Measurements from ENCODE around the gene CCDC86.
A peak's percentile ranks its signal among the peaks of the same experiment; 100 is the strongest.

The CCDC86 gene

DNA sequence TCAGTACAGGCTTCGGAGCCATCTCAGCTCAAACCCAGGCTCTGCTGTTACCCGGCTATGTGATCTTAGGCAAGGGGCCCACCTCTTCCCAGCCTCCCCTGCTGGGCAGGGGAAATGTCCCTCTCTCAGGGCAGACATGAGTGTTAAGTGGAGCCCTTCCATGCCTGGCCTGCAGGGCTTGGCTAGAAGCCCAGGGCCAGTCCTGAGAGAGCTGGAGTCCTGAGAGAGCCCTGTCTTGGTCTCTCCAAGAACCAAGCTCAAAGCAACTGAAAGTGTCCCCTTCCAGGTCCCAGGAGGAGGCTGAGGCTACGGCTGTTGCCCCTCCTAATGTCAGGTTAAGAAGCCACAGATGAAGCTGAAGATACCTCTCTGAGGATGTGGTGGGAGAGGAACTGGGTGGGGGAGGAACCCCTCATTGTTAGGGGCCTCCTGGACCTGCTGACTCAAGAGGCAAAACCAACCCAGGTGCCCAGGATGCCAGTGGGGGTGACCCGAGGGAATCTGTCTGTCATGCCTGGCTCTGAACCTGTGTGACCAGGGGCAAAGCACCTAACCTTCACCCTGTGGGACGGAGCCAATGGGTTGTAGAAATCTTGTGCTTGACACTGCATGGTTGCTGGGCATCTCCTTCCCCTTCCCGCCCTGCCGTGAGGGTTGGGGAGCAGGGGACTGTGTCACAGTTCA is 29.6 kb downstream of the CCDC86 start:
- TF ChIP-seq SPI1 (IDR thresholded peaks at IDR 0.05; ENCODE audit: borderline replicate concordance, low read depth): no peak
- no peak overlapping the region for H3K27ac ChIP-seq (replicated peaks)
- H3K4me3 ChIP-seq (replicated peaks; ENCODE audit: insufficient read depth, low read length): no peak overlapping the region
- DNase-seq (ENCODE audit: low read depth in 1 of 2, low spot score in 1 of 2): no peak
- no peaks in the 10 kb centered on the region for H3K27me3 ChIP-seq (ENCODE audit: insufficient read depth, poor library complexity, severe bottlenecking)

DNA sequence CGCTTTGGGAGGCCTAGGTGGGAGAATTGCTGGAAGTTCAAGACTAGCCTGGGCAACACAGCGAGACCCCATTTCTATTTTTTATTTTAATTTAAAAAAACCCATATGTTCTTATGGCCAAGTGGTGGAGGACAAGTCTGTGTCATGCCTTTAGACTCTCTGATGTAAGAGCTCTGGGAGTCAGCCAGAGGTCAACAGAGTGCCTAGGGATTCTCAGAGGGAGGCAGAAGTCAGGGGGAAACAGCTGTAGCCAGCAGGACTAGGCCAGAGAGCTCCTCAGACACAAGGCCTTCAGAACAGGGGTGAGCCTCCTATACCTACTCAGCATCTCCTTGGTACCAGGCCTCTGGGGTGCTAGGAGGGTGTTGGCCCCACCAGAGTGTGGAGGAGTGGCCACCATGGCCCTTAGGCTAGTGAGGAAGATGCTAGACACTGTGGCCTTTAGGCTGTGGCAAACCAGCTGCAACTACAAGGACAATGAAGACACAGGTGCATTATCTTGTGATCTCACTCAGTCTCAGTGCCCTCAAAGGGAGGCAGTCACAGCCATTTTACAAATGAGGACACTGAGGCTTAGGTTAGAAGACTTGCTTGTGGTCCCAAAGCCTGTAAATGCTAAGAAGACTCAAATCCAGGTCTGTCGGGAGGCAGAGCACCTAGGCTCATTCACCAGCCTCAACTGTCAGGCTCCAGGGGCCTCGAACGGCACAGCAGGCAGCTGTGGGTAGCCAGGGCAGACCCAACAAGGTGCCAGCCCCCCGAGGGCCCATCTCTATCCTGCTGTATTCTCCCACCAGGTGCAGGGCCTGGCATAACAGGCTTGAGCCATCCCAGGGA is 30.4 kb downstream of the CCDC86 start:
- Histone ChIP-seq H3K27me3 (ENCODE audit: insufficient read depth, poor library complexity, severe bottlenecking) (no peaks in the 10 kb centered on the region), H3K27ac (replicated peaks) (no peak overlapping the region), H3K4me3 (replicated peaks; ENCODE audit: insufficient read depth, low read length) (no peak overlapping the region)
- no peak for DNase-seq (ENCODE audit: low read depth in 1 of 2, low spot score in 1 of 2)
- TF ChIP-seq GABPA (IDR thresholded peaks at IDR 0.05; ENCODE audit: low read depth): no peak
- no peak for TF ChIP-seq SPI1 (IDR thresholded peaks at IDR 0.05; ENCODE audit: borderline replicate concordance, low read depth)
- no peak for TF ChIP-seq POLR2AphosphoS5 (IDR thresholded peaks at IDR 0.05; ENCODE audit: low read depth)
- TF ChIP-seq, protein P1, sequence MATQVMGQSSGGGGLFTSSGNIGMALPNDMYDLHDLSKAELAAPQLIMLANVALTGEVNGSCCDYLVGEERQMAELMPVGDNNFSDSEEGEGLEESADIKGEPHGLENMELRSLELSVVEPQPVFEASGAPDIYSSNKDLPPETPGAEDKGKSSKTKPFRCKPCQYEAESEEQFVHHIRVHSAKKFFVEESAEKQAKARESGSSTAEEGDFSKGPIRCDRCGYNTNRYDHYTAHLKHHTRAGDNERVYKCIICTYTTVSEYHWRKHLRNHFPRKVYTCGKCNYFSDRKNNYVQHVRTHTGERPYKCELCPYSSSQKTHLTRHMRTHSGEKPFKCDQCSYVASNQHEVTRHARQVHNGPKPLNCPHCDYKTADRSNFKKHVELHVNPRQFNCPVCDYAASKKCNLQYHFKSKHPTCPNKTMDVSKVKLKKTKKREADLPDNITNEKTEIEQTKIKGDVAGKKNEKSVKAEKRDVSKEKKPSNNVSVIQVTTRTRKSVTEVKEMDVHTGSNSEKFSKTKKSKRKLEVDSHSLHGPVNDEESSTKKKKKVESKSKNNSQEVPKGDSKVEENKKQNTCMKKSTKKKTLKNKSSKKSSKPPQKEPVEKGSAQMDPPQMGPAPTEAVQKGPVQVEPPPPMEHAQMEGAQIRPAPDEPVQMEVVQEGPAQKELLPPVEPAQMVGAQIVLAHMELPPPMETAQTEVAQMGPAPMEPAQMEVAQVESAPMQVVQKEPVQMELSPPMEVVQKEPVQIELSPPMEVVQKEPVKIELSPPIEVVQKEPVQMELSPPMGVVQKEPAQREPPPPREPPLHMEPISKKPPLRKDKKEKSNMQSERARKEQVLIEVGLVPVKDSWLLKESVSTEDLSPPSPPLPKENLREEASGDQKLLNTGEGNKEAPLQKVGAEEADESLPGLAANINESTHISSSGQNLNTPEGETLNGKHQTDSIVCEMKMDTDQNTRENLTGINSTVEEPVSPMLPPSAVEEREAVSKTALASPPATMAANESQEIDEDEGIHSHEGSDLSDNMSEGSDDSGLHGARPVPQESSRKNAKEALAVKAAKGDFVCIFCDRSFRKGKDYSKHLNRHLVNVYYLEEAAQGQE (IDR thresholded peaks at IDR 0.05; ENCODE audit: insufficient replicate concordance, low read depth): no peak
- TF ChIP-seq, protein P2, sequence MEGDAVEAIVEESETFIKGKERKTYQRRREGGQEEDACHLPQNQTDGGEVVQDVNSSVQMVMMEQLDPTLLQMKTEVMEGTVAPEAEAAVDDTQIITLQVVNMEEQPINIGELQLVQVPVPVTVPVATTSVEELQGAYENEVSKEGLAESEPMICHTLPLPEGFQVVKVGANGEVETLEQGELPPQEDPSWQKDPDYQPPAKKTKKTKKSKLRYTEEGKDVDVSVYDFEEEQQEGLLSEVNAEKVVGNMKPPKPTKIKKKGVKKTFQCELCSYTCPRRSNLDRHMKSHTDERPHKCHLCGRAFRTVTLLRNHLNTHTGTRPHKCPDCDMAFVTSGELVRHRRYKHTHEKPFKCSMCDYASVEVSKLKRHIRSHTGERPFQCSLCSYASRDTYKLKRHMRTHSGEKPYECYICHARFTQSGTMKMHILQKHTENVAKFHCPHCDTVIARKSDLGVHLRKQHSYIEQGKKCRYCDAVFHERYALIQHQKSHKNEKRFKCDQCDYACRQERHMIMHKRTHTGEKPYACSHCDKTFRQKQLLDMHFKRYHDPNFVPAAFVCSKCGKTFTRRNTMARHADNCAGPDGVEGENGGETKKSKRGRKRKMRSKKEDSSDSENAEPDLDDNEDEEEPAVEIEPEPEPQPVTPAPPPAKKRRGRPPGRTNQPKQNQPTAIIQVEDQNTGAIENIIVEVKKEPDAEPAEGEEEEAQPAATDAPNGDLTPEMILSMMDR (IDR thresholded peaks at IDR 0.05; ENCODE audit: insufficient read depth, low read length): no peak

DNA sequence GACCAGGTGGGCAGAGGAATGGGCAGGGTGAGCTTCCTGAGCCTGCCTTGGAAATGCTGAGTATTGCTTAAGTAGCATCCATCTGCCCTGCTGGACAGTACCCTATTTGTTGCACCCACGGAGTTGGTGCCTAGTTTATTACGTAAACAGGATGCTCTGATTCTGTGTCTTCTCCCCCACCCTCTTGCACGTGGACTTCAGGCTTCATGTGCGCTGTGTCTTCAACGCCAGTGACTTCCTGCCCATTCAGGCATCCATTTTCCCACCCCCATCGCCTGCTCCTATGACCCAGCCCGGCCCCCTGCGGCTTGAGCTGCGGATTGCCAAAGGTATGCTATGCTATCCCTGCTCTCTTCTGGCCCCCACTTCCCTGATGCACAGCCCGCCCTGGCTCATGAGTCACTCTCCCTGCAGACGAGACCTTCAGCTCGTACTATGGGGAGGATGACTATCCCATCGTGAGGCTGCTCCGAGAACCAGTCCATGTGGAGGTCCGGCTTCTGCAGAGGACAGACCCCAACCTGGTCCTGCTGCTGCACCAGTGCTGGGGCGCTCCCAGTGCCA is 31.1 kb downstream of the CCDC86 start:
- Histone ChIP-seq H3K4me3 (replicated peaks; ENCODE audit: insufficient read depth, low read length) (no peak overlapping the region), H3K27ac (replicated peaks) (no peak overlapping the region), H3K27me3 (ENCODE audit: insufficient read depth, poor library complexity, severe bottlenecking) (no peaks in the 10 kb centered on the region)
- TF ChIP-seq, protein P1 (IDR thresholded peaks at IDR 0.05; ENCODE audit: insufficient replicate concordance, low read depth): peak; percentile 20
- TF ChIP-seq SPI1 (IDR thresholded peaks at IDR 0.05; ENCODE audit: borderline replicate concordance, low read depth): no peak
- peak in 1 of 2 experiments; percentile 27 for DNase-seq (ENCODE audit: low read depth in 1 of 2, low spot score in 1 of 2)

DNA sequence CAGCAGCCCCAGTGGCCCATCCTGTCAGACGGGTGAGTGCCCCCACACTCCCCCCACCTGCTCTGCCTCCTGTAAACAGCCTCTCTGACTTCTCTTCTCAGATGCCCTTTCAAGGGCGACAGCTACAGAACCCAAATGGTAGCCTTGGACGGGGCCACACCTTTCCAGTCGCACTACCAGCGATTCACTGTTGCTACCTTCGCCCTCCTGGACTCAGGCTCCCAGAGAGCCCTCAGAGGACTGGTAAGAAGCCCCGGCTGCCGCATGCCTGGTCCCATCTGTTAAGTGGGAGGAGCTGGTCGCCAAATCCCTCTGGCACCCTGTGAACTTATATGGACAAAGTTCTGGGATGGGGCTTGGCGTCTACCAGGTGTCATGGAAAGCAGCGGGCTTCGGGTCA is 31.6 kb downstream of the CCDC86 start:
- Histone ChIP-seq H3K27ac (replicated peaks) (no peak overlapping the region), H3K4me3 (replicated peaks; ENCODE audit: insufficient read depth, low read length) (no peak overlapping the region), H3K27me3 (ENCODE audit: insufficient read depth, poor library complexity, severe bottlenecking) (no peaks in the 10 kb centered on the region)
- no peak for DNase-seq (ENCODE audit: low read depth in 1 of 2, low spot score in 1 of 2)
- TF ChIP-seq, protein P2 (IDR thresholded peaks at IDR 0.05; ENCODE audit: insufficient read depth, low read length): no peak
- TF ChIP-seq POLR2AphosphoS5 (IDR thresholded peaks at IDR 0.05; ENCODE audit: low read depth): no peak
- TF ChIP-seq SPI1 (IDR thresholded peaks at IDR 0.05; ENCODE audit: borderline replicate concordance, low read depth): no peak
- TF ChIP-seq, protein P1 (IDR thresholded peaks at IDR 0.05; ENCODE audit: insufficient replicate concordance, low read depth): no peak
- TF ChIP-seq GABPA (IDR thresholded peaks at IDR 0.05; ENCODE audit: low read depth): no peak

Measured in HL-60 (cell line).